ENCODE measurements around the gene CRADD. TPM values are rescaled to one million over a fixed set of nuclear protein-coding genes. Genes with fewer than 3 reads are reported as not detected.
"Not testable (repeated sequence)": the region's sequence is repeated elsewhere in the genome, so short reads cannot be mapped to it uniquely, and the experiment has no call there.

The CRADD gene
- 17.2 TPM for total RNA-seq

DNA sequence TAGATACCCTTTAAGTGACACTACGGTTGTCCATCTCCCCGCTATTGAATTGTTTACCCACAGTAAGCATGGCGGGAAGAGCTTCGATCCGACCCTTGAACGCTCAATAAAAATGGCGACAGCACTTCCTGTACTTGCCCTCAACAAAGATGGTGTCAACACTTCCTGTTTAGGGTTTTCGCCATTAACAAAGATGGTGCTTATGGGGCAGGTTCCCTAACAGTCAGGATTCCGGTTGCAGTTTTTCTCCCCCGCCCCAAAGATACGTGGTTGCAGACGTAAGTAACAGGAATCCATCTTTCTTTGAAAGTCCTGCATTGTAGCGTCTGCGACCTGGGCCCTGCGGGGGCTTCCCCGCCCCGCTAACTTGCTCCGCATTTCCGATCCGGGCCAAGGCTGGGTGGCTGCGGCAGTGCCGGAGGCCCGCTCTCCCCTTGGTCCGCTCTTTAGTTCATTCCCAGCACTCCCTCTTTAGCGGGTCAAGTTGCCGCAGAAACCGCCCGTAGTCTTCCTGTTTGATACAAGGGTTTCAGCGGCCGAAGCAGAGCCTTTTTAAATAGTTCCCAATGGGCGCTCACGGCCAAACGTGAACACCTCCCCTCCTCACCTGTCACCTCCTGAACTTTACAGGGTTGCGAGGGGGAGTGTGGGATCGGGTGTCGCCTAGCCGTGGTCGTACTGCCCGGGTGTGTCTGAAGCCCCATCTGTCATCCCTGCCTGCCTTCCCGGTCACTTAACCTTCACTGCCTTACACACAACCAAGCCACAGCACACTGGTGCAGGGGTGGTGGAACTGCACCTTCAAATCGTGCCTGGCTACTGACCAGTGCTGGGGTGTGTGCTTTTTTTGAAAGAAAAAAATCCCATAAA is at the start of gene CRADD:
TSS of gene CRADD (plus strand) at position 181 of the 870 bp plus-strand sequence.
- peak; percentile 85 to 99 (median 98) for DNase-seq (ENCODE audit: low read depth in 2 of 3, low spot score in 2 of 3)

DNA sequence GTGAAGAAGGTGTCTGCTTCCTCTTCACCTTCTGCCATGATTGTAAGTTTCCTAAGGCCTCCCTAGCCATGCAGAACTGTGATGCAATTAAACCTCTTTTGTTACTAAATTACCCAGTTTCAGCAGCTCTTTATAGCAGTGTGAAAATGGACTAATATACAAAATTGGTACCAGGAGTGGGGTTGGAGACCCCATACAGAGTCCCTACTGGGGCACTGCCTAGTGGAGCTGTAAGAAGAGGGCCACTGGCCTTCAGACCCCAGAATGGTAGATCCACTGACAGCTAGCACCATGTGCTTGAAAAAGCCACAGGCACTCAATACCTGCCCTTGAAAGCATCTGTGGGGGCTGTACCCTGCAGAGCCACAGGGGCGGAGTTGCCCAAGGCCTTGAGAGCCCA is 44.8 kb upstream of the CRADD start:
- no peak for DNase-seq (ENCODE audit: low read depth in 2 of 3, low spot score in 2 of 3)

DNA sequence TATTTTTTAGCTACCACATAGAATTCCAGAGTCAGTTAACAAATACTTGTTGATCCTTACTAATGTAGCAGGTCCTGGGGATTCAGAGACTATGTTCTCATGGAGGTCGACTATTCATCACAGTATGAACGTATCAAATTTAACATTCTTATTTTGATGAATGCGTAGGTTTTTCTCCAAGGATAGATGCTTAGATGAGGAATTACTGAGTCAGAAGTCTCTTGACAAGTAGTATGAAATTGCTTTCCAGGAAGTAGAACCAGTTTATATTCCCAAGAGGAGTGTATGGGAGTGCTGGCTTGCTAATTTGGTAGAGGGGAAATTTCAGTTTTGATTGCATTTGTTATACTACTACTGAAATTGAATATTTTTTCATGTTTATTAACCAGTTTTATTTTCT is 42.8 kb upstream of the CRADD start:
- no peak for DNase-seq (ENCODE audit: low read depth in 2 of 3, low spot score in 2 of 3)

DNA sequence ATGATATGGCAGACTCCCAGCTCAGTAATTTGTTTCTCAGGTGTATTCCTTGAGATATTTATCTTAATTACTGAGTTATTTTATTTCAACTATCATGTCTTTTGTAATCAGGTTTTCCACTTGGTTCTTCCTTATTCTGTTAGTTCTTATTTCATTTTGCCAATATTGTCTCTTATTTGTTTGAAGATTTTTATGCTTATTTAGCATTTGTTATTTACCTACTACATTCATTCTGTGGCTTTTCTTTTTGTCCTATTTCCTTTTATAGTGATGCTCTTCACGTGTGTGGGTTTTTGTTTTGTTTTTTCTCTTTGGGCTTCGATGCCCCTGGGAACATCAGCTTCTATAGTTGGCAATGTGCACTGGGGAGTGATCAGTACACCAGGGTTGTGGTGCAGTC is 40.5 kb upstream of the CRADD start:
- DNase-seq (ENCODE audit: low read depth in 2 of 3, low spot score in 2 of 3), result no peak

DNA sequence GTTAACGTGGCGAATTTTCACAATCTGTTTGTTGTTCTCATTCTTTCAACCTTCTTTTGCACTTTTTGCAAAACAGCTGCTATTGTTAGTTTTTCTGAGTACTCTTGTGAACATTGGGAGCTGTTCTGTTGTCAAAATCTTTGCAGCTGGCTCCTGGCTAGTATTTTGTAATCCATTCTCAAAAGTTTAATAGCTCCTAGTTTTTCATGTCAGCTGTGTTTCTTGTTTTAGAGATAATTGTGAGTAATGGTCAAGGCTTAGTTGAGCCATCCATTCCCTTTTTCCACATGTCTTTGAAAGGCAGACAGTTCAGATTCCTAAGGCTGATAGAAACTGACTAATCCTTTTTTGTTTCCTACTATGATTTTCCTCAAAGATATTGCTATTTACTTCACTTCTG is 39.1 kb upstream of the CRADD start:
- DNase-seq (ENCODE audit: low read depth in 2 of 3, low spot score in 2 of 3), result no peak

DNA sequence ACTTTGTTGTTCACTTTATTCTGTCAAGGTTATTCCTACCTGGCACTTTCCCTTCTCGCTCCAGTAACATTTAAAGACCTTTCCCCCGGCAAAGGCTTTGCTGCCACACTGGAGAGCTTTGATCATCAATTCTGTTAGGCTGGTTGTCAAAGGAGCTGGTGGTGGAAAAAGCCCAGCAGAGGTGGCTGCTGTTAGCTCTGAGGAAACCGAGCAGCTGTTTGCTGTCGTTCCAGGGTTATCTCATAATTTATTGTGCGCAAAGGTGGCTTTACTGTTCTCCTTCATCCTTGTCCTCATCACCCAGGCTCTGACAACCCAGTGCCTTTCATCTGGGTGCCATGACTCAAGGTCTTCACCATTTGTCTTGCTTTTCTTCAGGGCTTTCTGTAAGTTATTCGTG is 38.2 kb upstream of the CRADD start:
- DNase-seq (ENCODE audit: low read depth in 2 of 3, low spot score in 2 of 3), result no peak

DNA sequence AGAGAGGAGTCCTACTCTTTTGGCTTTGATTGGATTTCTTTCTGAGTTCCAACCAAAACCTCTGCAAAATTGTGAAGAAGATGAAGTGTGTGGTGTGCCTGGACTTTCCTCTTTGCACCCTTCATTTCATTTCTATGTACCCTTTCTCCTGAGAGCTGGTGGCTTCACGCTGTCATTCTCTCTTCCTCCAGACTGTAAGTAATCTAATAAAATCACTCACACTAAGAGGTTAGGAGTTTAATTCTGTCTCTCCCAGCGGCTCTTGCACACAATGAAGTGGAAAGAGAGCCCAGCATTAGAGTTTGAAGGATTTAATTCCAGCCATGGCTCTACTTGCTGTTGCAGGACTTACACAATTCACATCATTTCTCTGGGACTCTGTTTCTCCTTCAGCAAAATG is 37.8 kb upstream of the CRADD start:
- no peak for DNase-seq (ENCODE audit: low read depth in 2 of 3, low spot score in 2 of 3)

DNA sequence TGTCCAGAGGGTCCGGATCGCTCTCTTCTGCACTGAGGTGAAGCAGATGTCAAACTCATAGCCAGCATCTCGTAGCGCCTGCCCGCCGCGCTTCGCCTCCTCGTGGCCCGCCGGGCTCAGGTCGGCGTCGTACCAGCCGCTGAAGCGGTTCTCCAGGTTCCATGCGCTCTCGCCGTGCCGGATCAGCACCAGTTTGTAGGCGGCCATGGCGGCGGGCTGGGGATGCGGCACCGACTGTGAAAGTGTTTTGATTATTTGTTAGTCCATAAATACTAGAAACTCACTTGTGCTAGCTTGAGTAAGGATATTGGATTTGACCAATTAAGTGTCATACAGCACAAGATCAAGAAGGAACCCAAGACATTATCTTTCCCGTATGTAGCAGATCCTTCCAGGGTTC is 35.8 kb upstream of the CRADD start:
- DNase-seq (ENCODE audit: low read depth in 2 of 3, low spot score in 2 of 3), result not testable (repeated sequence)

DNA sequence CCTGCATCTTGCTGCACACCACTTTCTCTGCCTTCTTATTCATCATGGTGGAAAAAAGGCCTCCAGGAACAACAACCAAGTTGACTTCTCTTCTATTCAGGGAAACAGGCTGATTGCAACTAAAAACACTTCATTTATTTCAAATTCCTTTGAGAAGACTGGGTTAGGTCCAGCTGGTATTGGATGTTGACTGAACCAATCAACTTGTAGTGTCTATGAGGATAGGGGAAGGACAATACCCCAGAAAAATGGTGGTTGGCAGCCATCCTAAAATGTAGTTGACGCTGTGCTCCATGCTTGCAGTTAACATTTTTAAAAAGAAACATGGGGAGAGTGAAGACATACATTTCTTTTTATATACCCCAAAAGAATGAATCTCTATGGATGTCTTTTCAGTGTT is 34.4 kb upstream of the CRADD start:
- no peak for DNase-seq (ENCODE audit: low read depth in 2 of 3, low spot score in 2 of 3)

DNA sequence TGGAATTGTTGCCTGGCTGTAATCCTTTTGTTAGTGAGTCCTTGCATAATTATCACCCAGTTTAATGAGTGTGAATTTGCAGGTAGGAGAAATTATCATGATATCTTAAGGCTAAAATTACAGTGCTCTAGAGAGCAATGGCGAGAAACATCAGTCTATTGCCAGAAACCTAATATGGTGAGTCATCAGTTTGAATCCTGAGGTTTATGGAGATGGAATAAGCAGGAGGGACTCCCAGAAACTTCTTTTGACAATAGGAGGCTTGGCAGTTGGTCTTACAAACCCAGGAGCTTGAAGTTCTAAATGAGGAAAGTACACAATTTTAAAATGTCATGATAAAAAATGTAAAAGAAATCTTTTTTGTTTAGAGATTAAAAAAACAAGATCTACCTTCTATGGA is 31.5 kb upstream of the CRADD start:
- DNase-seq (ENCODE audit: low read depth in 2 of 3, low spot score in 2 of 3), result no peak

DNA sequence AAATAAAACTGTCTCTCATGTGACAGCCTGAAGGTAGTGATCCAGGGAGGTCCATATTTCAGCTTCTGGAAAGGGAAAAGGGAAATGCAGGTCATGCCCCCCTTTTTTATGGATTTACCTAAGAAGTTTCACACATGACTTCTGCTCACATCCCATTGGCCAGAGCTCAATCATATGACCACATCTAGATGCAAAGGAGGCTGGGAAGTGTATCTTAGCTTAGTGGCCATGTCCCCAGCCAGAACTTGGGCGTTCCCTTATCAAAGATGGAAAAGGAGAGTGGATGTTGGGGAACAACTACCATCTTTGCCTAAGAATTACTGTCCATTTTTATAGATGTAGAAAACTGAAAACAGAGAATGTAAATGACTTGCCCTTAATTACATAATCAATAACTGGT is 26.5 kb upstream of the CRADD start:
- no peak for DNase-seq (ENCODE audit: low read depth in 2 of 3, low spot score in 2 of 3)

DNA sequence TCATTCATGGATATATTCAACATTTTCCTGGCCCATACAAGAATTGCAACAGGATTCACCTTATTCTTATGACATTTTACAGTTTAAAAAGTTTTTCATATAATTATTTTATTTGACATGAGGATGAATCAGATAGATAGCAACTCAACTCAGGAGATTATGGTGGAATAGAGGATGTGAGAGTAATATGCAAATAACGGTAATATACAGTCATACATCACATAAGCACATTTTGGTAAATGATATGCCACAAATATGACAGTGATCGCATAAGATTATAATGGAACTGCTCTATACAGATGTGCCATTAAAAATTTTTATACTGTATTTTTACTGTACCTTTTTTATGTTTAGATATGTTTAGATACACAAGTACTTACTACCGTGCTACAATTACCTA is 24.1 kb upstream of the CRADD start:
- no peak for DNase-seq (ENCODE audit: low read depth in 2 of 3, low spot score in 2 of 3)

DNA sequence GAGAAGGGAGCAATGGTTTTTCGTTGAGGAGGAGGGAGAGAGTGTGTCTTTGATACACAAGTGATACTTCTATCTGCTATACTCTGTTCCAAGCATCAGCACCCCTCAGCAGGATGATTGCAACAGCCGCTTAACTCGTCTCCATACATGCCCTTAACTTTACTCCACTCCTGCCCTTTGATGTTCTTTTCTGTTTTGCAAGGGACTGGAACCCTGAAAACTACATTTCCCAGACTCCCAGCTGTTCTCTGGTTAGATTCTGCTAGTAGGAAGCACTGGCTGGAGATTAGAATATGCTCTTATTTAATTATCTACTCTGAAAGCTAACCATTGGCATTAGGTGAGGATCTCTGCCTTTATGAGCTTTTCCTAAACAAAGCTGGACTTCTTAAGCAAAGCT is 23.5 kb upstream of the CRADD start:
- no peak for DNase-seq (ENCODE audit: low read depth in 2 of 3, low spot score in 2 of 3)

DNA sequence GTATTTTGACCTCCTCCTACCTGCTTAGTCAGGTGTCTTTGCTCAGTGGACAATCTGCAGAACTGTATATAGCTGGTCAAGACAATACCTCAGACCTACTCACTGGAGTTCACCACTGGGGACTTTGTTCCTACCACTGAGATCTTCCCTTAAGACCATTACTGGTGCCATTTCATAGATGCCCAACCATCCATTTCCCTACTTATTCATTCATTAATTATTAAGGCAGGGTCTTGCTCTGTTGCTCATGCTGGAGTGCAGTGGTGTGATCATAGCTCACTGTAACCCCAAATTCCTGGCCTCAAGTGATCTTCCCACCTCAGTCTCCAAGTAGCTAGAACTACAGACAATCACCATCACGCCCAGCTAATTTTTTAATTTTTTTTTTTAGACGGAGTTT is 22.8 kb upstream of the CRADD start:
- no peak for DNase-seq (ENCODE audit: low read depth in 2 of 3, low spot score in 2 of 3)

DNA sequence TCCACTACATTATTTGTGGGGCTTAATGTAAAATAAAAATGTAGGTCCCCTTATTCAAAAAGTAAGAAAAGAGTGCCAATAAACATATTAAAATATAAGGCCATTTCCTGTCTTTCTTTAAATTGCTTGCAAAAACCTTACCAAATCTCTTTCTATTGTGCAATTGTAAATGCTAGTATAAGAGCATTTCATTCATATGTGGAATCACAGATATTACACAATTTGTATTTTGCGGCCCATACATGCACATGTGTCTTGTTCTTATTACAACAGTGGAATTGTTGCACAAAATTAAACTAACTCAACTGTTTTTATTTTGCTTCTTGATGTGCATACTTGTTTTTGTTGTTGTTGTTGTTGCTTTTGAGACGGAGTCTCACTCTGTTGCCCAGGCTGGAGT is 20.1 kb upstream of the CRADD start:
- no peak for DNase-seq (ENCODE audit: low read depth in 2 of 3, low spot score in 2 of 3)

DNA sequence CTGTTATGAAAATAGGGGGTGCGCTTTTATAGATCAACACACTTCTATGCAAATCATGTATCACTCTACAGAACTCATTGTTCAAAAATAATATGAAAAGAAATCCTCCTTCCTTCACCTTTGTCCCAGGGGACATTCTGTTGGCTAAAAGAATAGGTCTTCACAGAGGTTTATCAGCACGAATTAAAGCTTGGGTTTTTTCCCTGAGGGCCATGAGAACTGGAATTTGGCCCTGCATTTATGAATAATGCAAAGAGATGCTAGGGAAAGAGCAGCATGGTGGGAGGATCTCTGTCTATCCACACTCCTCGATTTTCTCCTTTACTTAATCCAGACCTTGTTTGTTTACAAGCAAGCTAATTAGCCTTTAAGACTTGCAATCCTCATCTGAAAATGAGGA is 16.2 kb upstream of the CRADD start:
- DNase-seq (ENCODE audit: low read depth in 2 of 3, low spot score in 2 of 3), result no peak

DNA sequence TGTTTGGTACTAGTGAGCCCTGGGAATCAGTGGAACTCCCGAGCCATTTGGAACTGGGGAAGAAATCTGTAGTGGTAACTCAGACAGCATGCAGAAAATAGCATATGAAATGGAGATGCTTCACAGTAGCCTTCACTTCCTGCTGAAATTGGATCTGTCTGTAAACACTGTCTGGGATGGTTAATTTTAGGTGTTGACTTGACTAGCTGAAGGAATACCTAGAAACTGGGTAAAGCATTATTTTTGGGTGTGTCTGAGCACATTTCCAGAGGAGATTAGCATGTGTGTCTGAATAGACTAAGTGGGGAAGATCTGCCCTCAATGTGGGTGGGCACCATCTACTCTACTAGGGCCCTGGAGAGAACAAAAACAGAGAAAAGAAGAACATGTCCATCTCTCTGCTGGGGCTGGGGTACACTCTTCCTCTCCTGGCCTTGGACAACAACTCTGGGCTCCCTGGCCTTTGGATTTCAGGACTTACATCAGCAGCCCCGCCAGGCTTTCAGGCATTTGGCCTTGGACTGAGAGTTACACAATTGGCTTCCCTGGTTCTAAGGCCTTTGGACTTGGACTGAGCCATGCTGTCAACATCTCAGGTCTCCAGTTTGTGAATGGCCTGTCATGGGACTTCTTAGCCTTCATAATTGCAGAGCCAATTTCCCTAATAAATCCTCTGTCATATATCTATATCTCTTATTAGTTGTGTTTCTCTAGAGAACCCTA is 14.0 kb upstream of the CRADD start:
- no peak for DNase-seq (ENCODE audit: low read depth in 2 of 3, low spot score in 2 of 3)

DNA sequence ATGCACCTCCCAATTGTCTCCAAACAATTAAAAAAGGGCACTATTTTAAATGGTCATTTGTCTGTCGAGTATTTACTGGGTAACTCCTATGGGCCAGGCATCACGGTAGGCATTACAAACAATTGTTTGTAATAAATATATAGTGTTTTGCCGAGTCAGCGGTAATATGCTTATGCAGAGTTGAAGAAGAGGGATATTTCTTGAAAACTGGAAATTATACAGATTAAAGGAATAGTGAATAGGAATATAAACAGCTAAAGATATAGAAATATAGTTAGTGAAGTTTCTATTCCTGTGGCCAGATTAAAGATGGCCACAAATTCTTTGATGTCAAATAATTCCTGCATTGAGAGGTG is 13.5 kb upstream of the CRADD start:
- no peak for DNase-seq (ENCODE audit: low read depth in 2 of 3, low spot score in 2 of 3)

DNA sequence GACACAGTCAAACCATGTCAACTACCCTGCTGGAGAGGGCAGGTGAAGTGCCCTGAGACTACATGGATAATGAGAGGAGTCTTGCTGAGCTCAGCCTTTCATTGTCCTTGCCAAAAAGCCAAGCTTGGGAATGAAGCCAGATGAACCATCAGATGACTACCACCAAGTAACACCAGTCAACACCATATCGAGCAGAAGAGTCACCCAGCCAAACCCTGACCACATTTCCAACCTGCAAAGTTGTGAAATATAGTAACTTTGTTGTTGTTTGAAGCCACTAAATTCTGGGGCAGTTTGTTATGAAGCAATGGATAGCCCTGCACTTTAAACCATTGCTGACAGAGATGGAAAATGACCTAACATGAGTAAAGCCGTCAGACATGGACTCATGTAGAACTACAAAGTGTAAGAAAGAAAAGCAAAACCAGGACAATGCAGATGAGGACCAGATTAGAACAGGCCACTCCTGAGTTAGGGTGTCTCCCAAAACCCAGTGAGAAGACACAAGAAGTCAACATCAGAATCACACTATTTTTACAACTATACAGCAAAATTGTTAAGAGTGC is 12.5 kb upstream of the CRADD start:
- DNase-seq (ENCODE audit: low read depth in 2 of 3, low spot score in 2 of 3), result no peak

DNA sequence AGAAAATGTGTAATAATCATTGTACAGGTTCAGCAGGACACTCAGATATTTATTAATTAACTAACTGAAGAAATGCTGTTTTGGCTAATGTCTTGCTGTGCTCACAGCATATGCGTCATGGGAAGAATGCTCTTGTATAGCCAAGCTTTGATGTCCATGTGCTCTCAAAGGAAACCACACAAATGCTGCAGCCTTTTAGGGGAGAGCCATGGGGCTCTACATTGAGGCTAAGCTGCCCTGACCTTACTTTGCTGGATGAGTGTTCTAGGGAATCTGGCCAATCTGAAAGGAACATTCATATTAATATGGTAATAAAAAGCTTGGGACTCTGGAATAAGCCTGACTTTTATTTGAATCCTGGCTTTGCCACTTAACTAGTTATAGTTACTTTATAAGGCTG is 9.5 kb upstream of the CRADD start:
- no peak for DNase-seq (ENCODE audit: low read depth in 2 of 3, low spot score in 2 of 3)

DNA sequence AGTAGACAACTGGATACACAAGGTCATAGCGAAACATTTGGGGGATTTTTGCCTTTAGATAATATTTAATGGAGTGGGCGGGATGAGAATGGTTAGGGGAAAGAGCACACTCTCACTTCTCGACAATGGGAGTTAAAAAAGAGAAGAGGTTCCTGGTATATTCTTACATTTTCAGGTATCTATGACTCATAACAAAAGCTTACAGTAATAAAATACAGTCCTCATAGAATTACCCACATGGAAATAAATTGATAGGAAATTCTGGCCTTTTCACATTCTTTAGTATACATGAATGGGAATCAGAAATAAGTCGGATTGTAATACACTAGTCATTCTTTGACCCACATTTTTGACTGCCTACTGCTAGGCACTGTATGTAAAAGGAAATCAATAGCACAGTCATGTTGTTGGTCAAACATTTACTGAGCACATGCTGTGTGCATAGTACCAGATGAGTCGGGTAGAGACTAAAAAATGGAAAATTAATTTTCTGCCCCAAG is 8.2 kb upstream of the CRADD start:
- no peak for DNase-seq (ENCODE audit: low read depth in 2 of 3, low spot score in 2 of 3)

DNA sequence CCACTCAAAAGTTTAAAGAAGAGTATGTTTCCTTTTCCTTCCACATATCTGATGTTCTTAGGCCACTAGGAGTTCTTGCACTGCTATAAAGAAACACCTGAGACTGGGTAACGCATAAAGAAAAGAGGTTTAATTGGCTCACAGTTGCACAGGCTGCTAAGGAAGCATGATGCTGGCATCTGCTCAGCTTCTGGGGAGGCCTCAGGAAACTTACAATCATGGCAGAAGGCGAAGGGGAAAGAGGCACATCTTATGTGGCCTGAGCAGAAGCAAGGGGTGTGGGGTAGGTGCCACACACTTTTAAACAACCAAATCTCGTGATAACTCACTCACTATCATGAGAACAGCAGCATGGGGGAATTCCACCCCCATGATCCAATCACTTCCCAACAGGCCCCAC is 7.7 kb upstream of the CRADD start:
- DNase-seq (ENCODE audit: low read depth in 2 of 3, low spot score in 2 of 3), result no peak

All from hematopoietic multipotent progenitor cell (in vitro differentiated cells).